GM12878 (cell line): ENCODE results near the gene FNDC3B. TPM values are rescaled to one million over a fixed set of nuclear protein-coding genes. Genes with fewer than 3 reads are reported as not detected.

ENCODE experiments used
- ATAC-seq: fragments of 200-7000 bp; cut with Tn5 transposase; 3 replicates; pipeline ENCODE4 v1.9.1; 2020; ENCODE audit warnings: mild to moderate bottlenecking, moderate library complexity
- BruUV-seq: library from RNA; stranded (reverse); fragments of 400-500 nt; replicated peaks from 2 replicates; lab custom pipeline; 2021; lab: Mats Ljungman, UMichigan
- CTCF ChIA-PET: fragments of 300-600 bp; sonication (Branson Sonifier 250); formaldehyde crosslinking; extraction: SDS; loops from one replicate; lab custom pipeline; 2021; ENCODE audit warnings: inconsistent platforms; lab: Yijun Ruan, JAX
- POLR2A ChIA-PET: fragments of 350-600 bp; formaldehyde crosslinking; extraction: SDS; loops from one replicate; lab custom pipeline; 2021; ENCODE audit warnings: inconsistent platforms; lab: Charles Lee
- RAD21 ChIA-PET: fragments of 300-600 bp; sonication (Branson Sonifier 250); formaldehyde crosslinking; loops from one replicate; lab custom pipeline; 2023; ENCODE audit warnings: antibody characterized with exemption; ENCODE audit not compliant: unreplicated experiment; lab: Charles Lee
- SMC1A ChIA-PET: fragments of 300-600 bp; sonication (Branson Sonifier 250); formaldehyde crosslinking; loops from one replicate; lab custom pipeline; 2023; ENCODE audit not compliant: unreplicated experiment, uncharacterized antibody; lab: Charles Lee
- DNase-seq: peaks from one replicate; pipeline ENCODE4 v3.0.0-alpha.2; 2011; ENCODE audit warnings: low read depth, low spot score
- FAIRE-seq: peaks from 3 replicates; lab custom pipeline; 2011; peaks lifted over from hg19 to GRCh38; lab: Jason Lieb, UNC
- H2AFZ ChIP-seq: 2 replicates; pipeline ENCODE4 v1.6.0; 2011; ENCODE audit warnings: low read depth, low read length, control low read depth; ENCODE audit not compliant: control insufficient read depth
- H3K27ac ChIP-seq: 2 replicates; pipeline ENCODE4 v1.5.1; 2011; ENCODE audit warnings: control low read depth; ENCODE audit not compliant: control insufficient read depth, insufficient read depth
- H3K27me3 ChIP-seq, 2 experiments: replicated peaks in 1 of 2; 2 replicates each; pipeline versions ENCODE4 v1.6.0 to v1.6.1; 2011; ENCODE audit warnings: low read length in 1 of 2; ENCODE audit not compliant: control insufficient read depth in 2 of 2, insufficient read depth in 2 of 2
- H3K36me3 ChIP-seq, 2 experiments: 2 replicates each; pipeline ENCODE4 v1.5.1; 2011; ENCODE audit warnings: low read length in 1 of 2; ENCODE audit not compliant: control insufficient read depth in 2 of 2, insufficient read depth in 2 of 2
- H3K4me1 ChIP-seq: 2 replicates; pipeline ENCODE4 v1.6.1; 2011; ENCODE audit warnings: mild to moderate bottlenecking, low read length, moderate library complexity, mixed read lengths; ENCODE audit not compliant: control insufficient read depth, insufficient read depth
- H3K4me2 ChIP-seq: 2 replicates; pipeline ENCODE4 v1.6.0; 2011; ENCODE audit warnings: control low read depth; ENCODE audit not compliant: control insufficient read depth, insufficient read depth
- H3K4me3 ChIP-seq: fragments of 200-600 bp; sonication (generic); 2 replicates; pipeline ENCODE4 v1.5.1; 2016
- H3K79me2 ChIP-seq: 2 replicates; pipeline ENCODE4 v1.6.0; 2011; ENCODE audit warnings: low read length; ENCODE audit not compliant: control insufficient read depth, insufficient read depth
- H3K9ac ChIP-seq: 2 replicates; pipeline ENCODE4 v1.8.0; 2011; ENCODE audit warnings: low read length, control low read depth, mixed read lengths; ENCODE audit not compliant: control insufficient read depth, insufficient read depth
- H3K9me3 ChIP-seq: replicated peaks from 3 replicates; pipeline ENCODE4 v1.5.1; 2011; ENCODE audit warnings: mild to moderate bottlenecking, low read length; ENCODE audit not compliant: control insufficient read depth, insufficient read depth
- H4K20me1 ChIP-seq: 2 replicates; pipeline ENCODE4 v1.6.0; 2011; ENCODE audit not compliant: control insufficient read depth, insufficient read depth
- EED ChIP-seq: sonication (generic); IDR thresholded peaks from 2 replicates; pipeline ENCODE4 v1.6.1; 2016; ENCODE audit warnings: antibody characterized with exemption, low read depth
- EGR1 ChIP-seq, 2 experiments: IDR thresholded peaks; 1 replicate in 1 of 2; 2 replicates in 1 of 2; pipeline ENCODE4 v1.6.1; 2011 to 2012; ENCODE audit warnings: low read depth in 2 of 2, low read length in 2 of 2, borderline replicate concordance in 1 of 2, mild to moderate bottlenecking in 1 of 2, moderate library complexity in 1 of 2
- IRF4 ChIP-seq: IDR thresholded peaks from 2 replicates; pipeline ENCODE4 v1.6.1; 2011; ENCODE audit warnings: low read depth, low read length
- PAX5 ChIP-seq: IDR thresholded peaks from 2 replicates; pipeline ENCODE4 v1.6.1; 2011; ENCODE audit warnings: low read depth, low read length, borderline replicate concordance
- RAD51 ChIP-seq: fragments of 450-650 bp; IDR thresholded peaks from 2 replicates; pipeline ENCODE4 v1.6.1; 2016; ENCODE audit warnings: moderate library complexity, mild to moderate bottlenecking, inconsistent platforms
- ZNF384 ChIP-seq: IDR thresholded peaks from 2 replicates; pipeline ENCODE4 v1.6.1; 2012; ENCODE audit warnings: low read depth, mild to moderate bottlenecking, low read length, improper control_type of control experiment, borderline replicate concordance
- ZNF687 ChIP-seq: fragments of 450-650 bp; IDR thresholded peaks from 2 replicates; pipeline ENCODE4 v1.6.1; 2017; ENCODE audit warnings: mild to moderate bottlenecking, moderate library complexity
- WGBS: methylation state at CpG from one replicate; pipeline ENCODE4 v1.1.6; 2016; ENCODE audit warnings: low lambda C conversion rate; ENCODE audit not compliant: insufficient replicate concordance, insufficient coverage; ENCODE audit errors: missing lambda C conversion rate; 5-methylcytosine and 5-hydroxymethylcytosine counted together
- in situ Hi-C: fragments of 300-500 bp; cut with MboI; formaldehyde crosslinking; loops from 9 replicates; pipeline ENCODE4 v1.14.3; 2018; ENCODE audit warnings: mixed read lengths
- intact Hi-C: fragments of 100-400 bp; cut with micrococcal nuclease; formaldehyde crosslinking; loops from one replicate; pipeline ENCODE4 v1.14.2; 2022; ENCODE audit not compliant: unreplicated experiment
- polyA plus RNA-seq, 11 experiments: library from polyadenylated mRNA; depleted of rRNA in 4 of 11; unstranded in 6 of 11; stranded (reverse) in 5 of 11; fragments of >200 nt; fragmentation: Nextera tagmentation in 4 of 11; fragmentation: Illumina TruSeq in 1 of 11; extraction: Ambion mirVana in 4 of 11; extraction: Trizol in 1 of 11; gene quantifications; 1 replicate in 1 of 11; 2 replicates in 10 of 11; pipeline versions ENCODE4 v1.2.1 to v1.2.3, GENCODE V29; 2011 to 2016; ENCODE audit warnings: inconsistent platforms in 2 of 11, missing spikeins in 2 of 11, low read depth in 1 of 11
- total RNA-seq, 4 experiments: library from RNA; depleted of rRNA in 3 of 4; stranded (reverse); fragments of >200 nt in 3 of 4; fragmentation: Illumina TruSeq in 1 of 4; extraction: Trizol in 1 of 4; gene quantifications; 2 replicates each; pipeline versions ENCODE4 v1.2.1 to v1.2.3, GENCODE V29; 2013 to 2021

The FNDC3B gene
- total and polyA plus RNA-seq, 10 of the 15 experiments (the other 5 are each of a cell fraction or from before 2014, with no cell fraction given), result 7.9 to 35.0 (median 18.5) TPM

- no peak overlapping the region for H3K27ac ChIP-seq
- no peak overlapping the region for H3K4me2 ChIP-seq
- no peak overlapping the region for H3K4me3 ChIP-seq
- H3K79me2 ChIP-seq, result no peaks in the 10 kb centered on the region
- TF ChIP-seq RAD51 (no peak), PAX5 (no peak), EED (no peak), IRF4 (no peak), EGR1 (IDR thresholded peaks at IDR 0.05; ENCODE audit: borderline replicate concordance in 1 of 2, low read depth in 2 of 2, low read length in 2 of 2) (no peak)
- in situ Hi-C loops, result no loop called here
- peaks cover 8 to 23% of the 10 kb centered on the region in 2 experiments for H3K36me3 ChIP-seq
- BruUV-seq, result no TSS peak
- H3K27me3 ChIP-seq, result no peaks in the 10 kb centered on the region
- H3K4me1 ChIP-seq, result no peaks in the 10 kb centered on the region
- intact Hi-C loops, result no loop called here
- no peak for FAIRE-seq
- no peaks in the 10 kb centered on the region for H3K9me3 ChIP-seq
- ChIA-PET RAD21 (no interaction called here), CTCF (interaction anchor here (1.2 kb wide), 1 partner anchor 32 kb away, joined by 3 read pairs; no protein-coding TSS in a partner anchor), SMC1A (interaction anchor here (1.2 kb wide), 2 partner anchors 11 to 23 kb away, joined by 4 to 5 read pairs; no protein-coding TSS in a partner anchor), POLR2A (no interaction called here)
- WGBS, result 95% methylated on average over 3 of the region's 3 CpGs
- no peak for ATAC-seq
- no peaks in the 10 kb centered on the region for H4K20me1 ChIP-seq
- H3K9ac ChIP-seq, result no peak overlapping the region
- DNase-seq, result no peak
- no peak overlapping the region for H2AFZ ChIP-seq
Measured at GRCh38 chr3:172365028-172365567, 325.7 kb downstream of the FNDC3B start.

DNA sequence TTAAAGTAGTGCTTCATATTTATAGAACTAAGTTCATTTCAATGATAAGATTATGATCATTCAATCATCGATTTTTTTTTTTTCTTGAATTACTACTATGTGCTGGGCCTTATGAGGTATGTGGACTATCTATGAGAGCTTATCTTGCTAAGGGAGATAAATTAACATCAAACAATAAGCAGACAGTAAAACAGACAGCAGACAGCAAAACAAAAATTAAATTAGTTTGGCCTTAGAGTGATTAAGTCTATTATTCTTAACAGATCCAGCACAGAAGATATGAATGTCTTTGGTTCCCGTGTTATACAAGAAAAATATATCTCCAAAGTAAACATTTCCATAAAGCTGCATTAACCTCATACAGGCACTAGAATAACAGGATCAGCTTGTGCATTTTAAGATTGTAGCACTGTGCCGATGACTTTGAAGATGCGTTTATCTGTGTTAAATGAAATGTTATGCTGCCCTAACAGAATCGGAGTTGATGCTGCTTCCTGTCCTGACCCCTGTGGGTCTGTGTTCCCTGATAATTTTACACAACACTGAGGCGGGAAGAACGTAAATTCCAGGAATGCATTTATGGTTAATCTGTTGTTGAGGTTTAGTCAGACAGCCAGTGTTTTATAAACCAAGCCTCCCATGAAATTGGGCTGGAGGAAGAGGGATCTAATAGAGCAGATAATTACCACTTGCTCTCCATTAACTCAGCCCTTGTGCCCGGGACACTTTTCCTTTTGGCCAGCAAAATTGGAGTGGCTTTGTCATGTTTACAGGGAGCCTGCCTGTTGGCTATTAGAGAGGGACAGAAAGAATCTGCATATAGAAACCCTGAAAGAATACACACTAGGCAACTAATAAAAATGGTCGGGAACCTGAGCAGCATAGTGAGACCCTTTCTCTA lies 328.1 kb downstream of the FNDC3B start:
- POLR2A ChIA-PET, result no interaction called here
- peaks cover 8 to 26% of the 10 kb centered on the region in 2 experiments for H3K36me3 ChIP-seq
- CTCF ChIA-PET, result interaction anchor here (1.2 kb wide), 1 partner anchor 9 kb away, joined by 4 read pairs; no protein-coding TSS in a partner anchor
- H3K79me2 ChIP-seq, result no peaks in the 10 kb centered on the region
- no peaks in the 10 kb centered on the region for H3K27me3 ChIP-seq
- H4K20me1 ChIP-seq, result no peaks in the 10 kb centered on the region
- no peak overlapping the region for H3K9ac ChIP-seq
- H3K4me1 ChIP-seq, result no peaks in the 10 kb centered on the region
- TF ChIP-seq ZNF687, result no peak
- TF ChIP-seq ZNF384, result no peak
- TF ChIP-seq, all 136 proteins: peak for 0
- RAD21 ChIA-PET, result no interaction called here
- Histone ChIP-seq H3K4me2 (no peak overlapping the region), H2AFZ (no peak overlapping the region), H3K4me3 (no peak overlapping the region), H3K27ac (no peak overlapping the region), H3K9me3 (no peaks in the 10 kb centered on the region)
- intact Hi-C loops (no loop called here), in situ Hi-C loops (no loop called here)
- DNase-seq (no peak), ATAC-seq (no peak), FAIRE-seq (no peak)
- no TSS peak for BruUV-seq
- SMC1A ChIA-PET, result interaction anchor here (0.6 to 1.2 kb wide), 2 partner anchors 13 to 289 kb away, joined by 3 to 4 read pairs; no protein-coding TSS in a partner anchor
- WGBS, result 93% methylated on average over 9 of the region's 9 CpGs
